Measurements from ENCODE around the gene ASRGL1.

DNA sequence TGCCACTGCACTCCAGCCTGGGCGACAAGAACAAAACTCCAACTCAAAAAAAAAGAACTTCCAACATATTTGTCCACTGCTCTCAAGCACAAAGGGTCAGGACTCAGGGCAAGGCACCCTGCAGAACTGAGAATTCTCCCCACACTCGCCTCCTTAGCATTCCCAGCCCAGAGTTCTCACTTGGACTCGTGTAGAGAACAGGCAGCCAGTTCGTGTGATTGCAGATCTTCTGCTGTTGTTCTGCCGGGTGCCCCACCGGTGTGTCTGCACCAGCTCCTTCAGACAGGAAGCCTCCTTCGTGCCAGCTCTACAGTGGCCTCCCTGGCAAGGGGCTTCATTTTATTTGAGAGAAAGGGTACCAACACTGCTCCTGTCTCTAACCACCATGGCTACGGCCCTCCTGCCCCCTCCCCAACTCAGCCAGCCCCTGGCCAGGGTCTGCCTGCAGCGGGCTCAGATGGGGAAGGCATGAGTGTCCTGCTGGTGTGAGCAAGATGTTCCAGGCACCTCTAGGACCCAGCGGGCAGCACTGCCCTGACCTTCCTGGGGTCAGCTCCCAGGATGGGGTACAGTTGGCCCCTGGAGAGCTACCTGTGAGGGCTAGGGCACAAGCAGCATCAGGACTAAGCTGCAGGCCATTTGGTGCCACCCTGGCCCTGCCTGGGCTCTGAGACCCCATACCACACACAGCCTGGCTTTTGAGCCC lies 62.1 kb downstream of the ASRGL1 start:
- TF ChIP-seq, protein P1, sequence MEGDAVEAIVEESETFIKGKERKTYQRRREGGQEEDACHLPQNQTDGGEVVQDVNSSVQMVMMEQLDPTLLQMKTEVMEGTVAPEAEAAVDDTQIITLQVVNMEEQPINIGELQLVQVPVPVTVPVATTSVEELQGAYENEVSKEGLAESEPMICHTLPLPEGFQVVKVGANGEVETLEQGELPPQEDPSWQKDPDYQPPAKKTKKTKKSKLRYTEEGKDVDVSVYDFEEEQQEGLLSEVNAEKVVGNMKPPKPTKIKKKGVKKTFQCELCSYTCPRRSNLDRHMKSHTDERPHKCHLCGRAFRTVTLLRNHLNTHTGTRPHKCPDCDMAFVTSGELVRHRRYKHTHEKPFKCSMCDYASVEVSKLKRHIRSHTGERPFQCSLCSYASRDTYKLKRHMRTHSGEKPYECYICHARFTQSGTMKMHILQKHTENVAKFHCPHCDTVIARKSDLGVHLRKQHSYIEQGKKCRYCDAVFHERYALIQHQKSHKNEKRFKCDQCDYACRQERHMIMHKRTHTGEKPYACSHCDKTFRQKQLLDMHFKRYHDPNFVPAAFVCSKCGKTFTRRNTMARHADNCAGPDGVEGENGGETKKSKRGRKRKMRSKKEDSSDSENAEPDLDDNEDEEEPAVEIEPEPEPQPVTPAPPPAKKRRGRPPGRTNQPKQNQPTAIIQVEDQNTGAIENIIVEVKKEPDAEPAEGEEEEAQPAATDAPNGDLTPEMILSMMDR (conservative IDR thresholded peaks at IDR 0.05; ENCODE audit: low read length): no peak
- no peak for TF ChIP-seq EZH2phosphoT487 (IDR thresholded peaks at IDR 0.05; ENCODE audit: borderline replicate concordance)
